ENCODE results near the gene MTHFD1L.

Gene MTHFD1L

GRCh38 chr6:151131324-151132007 is 266.0 kb downstream of the MTHFD1L start:
- no peak for DNase-seq

GRCh38 chr6:151136141-151136755 is 270.7 kb downstream of the MTHFD1L start:
- DNase-seq = no peak

- no peak for DNase-seq
These were observed 272.0 kb downstream of the MTHFD1L start for GRCh38 chr6:151137542-151137941.

GRCh38 chr6:151139524-151139923 is 274.0 kb downstream of the MTHFD1L start:
- DNase-seq = no peak

GRCh38 chr6:151140767-151141166 is 275.3 kb downstream of the MTHFD1L start:
- DNase-seq = no peak

- no peak for DNase-seq
These were observed 276.2 kb downstream of the MTHFD1L start for GRCh38 chr6:151141685-151142084.

GRCh38 chr6:151142676-151143075 is 277.2 kb downstream of the MTHFD1L start:
- no peak for DNase-seq

- no peak for DNase-seq
These were observed 277.8 kb downstream of the MTHFD1L start for GRCh38 chr6:151143337-151143736.

GRCh38 chr6:151143806-151144205 is 278.3 kb downstream of the MTHFD1L start:
- DNase-seq = no peak

GRCh38 chr6:151147118-151147832 is 281.8 kb downstream of the MTHFD1L start:
- DNase-seq = no peak

- DNase-seq = no peak
These were observed 282.6 kb downstream of the MTHFD1L start for GRCh38 chr6:151148111-151148510.

GRCh38 chr6:151149793-151150192 is 284.3 kb downstream of the MTHFD1L start:
- DNase-seq = no peak

Data from NCI-H1105 treated with DMSO at 0.1 percent for 48 hours (cell line).